GM21447 (cell line): ENCODE measurements around the gene STMN3.
"Not testable (repeated sequence)": the region's sequence is repeated elsewhere in the genome, so short reads cannot be mapped to it uniquely, and the experiment has no call there.

Source experiments
- ATAC-seq: cut with Tn5 transposase; IDR thresholded peaks from one replicate; pipeline ENCODE4 v1.9.1; 2021; ENCODE audit not compliant: unreplicated experiment

STMN3 gene

GRCh38 chr20:63639093-63639975 lies 13.9 kb downstream of the STMN3 start:
- ATAC-seq, result no peak

GRCh38 chr20:63636752-63637628 lies 16.2 kb downstream of the STMN3 start:
- ATAC-seq, result no peak

GRCh38 chr20:63635431-63636141 lies 17.6 kb downstream of the STMN3 start:
- peak; percentile 57 for ATAC-seq

GRCh38 chr20:63633732-63634131 lies 19.5 kb downstream of the STMN3 start:
- ATAC-seq, result no peak

- not testable (repeated sequence) for ATAC-seq
Observed at GRCh38 chr20:63631426-63631825, 21.8 kb downstream of the STMN3 start.

GRCh38 chr20:63630956-63631355 lies 22.3 kb downstream of the STMN3 start:
- ATAC-seq, result not testable (repeated sequence)

DNA sequence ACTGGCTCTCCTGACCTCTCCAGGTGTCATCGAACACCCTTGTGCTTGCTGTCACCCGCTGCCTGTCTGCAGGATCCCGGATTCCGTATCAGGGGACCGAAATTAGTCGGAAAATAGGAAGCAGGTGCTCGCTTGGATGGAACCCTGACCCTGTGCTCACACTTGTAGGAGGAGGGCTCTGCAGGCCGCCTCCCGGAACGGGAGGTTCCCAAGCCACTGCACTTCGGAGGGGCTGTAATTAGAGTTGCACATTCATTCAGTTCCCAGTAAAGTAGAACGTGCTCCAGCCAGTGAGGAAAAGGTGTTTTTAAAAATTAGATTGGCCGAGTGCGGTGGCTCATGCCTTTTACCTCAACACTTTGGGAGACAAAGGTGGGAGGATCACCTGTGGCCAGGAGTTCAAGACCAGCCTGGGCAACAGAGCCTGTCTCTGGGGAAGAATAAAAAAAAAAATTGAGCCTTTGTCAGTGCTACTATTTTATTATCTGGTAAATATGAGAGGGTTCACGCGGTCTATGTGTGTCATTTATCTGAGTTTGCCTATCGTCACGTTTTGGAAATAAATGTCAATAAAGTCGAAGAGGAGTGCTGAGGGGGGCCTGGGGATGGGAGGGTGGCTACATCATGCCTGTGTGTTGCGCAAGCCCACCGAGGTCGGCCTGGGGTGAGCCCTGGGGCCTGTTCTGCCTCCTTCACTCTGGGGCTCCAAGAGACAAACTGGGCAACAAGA lies 24.8 kb downstream of the STMN3 start:
- no peak for ATAC-seq

DNA sequence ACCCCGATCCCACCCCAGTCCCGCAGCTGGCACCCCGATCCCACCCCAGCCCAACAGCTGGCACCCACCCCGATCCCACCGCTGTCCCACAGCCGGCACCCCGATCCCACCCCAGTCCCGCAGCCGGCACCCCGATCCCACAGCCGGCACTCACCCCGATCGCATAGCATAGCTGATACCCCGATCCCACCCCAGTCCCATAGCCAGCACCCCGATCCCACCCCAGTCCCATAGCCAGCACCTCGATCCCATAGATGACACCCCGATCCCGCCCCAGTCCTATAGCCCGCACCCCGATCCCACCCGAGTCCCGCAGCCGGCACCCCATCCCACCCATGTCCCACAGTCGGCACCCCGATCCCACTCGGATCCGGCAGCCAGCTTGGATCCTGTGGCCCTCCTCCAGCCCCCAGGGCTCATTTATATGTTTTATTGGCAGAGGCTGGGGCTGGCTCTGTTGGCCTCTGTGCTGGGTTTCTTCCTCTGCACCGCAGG lies 25.4 kb downstream of the STMN3 start:
- no peak for ATAC-seq

DNA sequence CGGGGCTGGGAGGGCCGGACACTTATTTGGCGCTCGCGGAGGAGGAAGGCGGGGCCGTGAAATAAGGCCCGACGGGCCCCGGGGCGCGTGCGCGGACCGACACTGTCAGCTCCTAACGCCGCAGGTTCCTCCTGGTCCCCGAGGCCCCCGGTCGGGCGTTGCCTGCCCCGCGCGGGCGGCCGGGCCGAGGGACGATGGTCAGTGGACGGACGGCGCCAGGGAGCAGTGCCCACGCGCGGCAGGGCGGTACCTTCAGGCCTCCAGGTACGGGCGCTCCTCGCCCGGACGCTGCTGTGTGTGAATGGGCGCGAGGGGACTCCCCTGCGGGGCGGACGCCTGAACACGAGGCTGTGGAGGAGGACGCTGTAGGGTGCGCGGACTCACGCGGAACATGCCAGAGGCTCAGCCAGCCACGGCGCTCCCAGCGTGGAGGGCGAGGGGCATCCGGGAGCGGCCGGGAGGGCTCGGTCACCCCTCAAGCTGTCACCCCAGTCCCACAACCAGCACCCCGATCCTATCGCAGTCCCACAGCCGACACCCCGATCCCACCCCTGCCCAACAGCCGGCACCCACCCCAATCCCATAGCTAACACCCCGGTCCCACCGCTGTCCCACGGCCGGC lies 26.0 kb downstream of the STMN3 start:
- ATAC-seq, result peak; percentile 61

DNA sequence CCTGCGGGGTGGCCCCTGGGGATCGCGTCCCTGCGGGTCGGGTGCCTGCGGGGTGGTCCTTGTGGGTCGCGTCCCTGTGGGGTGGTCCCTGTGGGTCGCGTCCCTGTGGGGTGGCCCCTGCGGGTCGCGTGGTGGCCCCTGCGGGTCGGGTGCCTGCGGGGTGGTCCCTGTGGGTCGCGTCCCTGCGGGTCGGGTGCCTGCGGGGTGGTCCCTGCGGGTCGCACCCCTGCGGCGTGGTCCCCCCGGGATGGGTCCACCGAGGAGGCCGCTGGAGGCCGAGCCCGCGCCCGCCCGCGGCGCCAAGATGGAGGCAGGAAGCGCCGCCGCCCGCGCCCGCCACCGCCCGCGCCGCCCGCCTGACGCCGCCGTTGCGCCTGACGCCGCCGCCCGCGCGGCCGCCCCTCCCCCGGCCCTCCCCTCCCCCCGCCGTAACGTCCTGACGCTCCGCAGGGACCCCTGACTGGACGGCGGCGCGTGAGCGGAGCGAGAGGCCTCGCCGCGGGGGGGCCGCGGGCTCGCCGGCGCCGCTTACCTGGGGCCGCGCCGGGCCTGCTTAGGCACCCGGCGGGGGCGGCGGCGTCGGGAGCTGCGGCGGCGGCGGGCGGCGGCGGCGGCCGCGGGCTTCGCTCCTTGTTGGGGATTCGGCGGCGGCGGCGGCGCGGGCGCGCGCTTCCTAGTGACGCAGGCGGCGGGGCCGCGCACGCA lies 26.6 kb downstream of the STMN3 start, which contains the start of gene GMEB2:
Gene GMEB2, minus strand, starts transcription at position 678 of the 705 bp plus-strand sequence. CDS start 7,704 bp downstream, outside the sequence.
- peak; percentile 35 for ATAC-seq

DNA sequence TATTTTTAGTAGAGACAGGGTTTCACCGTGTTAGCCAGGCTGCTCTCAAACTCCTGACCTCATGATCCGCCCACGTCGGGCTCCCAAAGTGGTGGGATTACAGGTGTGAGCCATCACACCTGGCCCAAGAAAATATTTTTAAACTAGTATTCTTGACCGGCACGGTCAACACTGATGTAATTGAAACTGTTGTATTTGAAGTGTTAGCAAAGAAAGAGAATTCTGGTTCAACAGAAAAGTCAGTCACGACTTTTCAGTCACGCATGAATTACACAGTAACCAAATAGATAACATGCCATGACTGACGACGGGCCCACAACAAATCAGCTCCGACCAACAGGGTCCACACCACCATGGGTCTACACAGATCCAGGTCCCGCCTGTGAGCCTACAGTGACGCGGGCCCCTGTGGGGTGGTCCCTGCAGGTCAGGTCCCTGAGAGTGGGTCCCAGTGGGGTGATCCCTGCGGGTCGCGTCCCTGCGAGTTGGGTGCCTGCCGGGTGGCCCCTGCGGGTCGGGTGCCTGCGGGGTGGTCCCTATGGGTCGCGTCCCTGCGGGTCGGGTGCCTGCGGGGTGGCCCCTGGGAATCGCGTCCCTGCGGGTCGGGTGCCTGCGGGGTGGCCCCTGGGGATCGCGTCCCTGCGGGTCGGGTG lies 27.3 kb downstream of the STMN3 start:
- no peak for ATAC-seq

DNA sequence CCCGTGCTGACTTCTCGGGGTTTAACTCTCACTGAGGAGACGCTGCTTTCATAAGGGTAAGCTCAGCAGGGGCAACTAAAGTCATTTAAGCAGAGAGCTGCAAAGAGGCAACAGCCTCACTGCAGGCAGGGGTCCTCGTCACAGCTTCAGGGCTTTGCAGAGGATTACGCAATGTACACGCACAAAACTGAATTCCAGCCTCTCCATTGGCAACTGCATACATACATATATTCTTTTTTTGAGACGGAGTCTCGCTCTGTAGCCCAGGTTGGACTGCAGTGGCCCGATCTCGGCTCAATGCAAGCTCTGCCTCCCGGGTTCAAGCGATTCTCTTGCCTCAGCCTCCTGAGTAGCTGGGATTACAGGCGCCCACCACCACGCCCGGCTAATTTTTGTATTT lies 28.7 kb downstream of the STMN3 start:
- no peak for ATAC-seq

DNA sequence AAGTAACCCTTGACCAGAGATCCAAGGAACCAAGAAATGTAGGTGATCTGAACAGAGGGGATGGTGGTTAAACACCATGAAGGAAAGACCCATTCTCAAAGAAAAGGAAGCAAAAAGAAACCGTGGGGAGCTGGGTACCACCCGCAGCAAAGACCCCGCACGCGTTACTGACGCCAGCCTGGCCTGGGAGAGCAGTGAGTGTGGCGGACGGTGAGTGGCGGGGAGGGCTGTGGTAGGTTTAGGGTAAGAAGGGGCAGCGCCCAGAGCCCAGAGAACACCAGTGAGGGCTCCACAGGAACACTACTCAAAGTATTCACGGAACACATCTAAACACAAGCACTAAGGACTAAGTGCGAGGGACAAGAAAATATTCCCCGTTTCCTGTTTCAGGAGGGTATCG lies 30.5 kb downstream of the STMN3 start:
- ATAC-seq, result no peak

DNA sequence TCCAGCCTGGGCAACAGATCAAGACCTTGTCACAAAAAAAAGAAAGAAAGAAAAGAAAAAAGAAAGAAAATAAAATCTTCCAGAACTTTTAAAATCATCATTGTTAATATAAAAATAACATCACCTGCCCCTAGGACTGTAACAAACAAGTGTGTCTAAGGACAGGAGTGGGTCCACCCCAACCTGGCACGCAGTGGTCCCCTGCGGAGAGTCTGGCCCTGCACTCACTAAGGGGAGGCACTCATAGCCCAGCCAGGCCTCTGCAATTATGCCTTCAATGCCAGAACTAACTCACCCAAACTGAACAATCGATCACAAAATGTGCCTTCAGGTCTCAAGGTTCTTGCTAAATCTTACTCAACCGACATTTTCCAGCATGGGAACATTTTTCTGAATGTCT lies 31.1 kb downstream of the STMN3 start:
- no peak for ATAC-seq

GRCh38 chr20:63620991-63621390 lies 32.2 kb downstream of the STMN3 start:
- ATAC-seq, result no peak

DNA sequence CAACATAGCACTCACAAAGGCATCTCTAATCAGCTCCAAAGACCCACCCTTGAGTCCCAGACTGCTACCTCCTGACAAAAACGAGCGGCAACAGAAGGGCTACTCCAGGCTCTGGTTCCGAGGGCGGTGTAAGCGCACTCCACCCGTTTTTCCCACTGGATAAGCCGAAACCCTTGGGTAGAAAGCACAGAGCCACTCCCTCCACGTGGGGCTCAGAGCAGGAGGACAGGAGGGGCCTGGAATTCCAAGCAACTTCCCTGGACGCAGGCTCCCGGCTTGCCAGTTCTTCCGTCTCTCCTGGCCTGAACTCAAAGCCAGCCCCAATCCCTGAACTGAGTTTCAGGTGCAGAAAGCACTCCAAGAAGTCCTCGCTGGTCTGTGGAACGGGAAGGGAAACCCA lies 33.7 kb downstream of the STMN3 start:
- no peak for ATAC-seq

- ATAC-seq, result no peak
Observed at GRCh38 chr20:63619086-63619485, 34.1 kb downstream of the STMN3 start.

DNA sequence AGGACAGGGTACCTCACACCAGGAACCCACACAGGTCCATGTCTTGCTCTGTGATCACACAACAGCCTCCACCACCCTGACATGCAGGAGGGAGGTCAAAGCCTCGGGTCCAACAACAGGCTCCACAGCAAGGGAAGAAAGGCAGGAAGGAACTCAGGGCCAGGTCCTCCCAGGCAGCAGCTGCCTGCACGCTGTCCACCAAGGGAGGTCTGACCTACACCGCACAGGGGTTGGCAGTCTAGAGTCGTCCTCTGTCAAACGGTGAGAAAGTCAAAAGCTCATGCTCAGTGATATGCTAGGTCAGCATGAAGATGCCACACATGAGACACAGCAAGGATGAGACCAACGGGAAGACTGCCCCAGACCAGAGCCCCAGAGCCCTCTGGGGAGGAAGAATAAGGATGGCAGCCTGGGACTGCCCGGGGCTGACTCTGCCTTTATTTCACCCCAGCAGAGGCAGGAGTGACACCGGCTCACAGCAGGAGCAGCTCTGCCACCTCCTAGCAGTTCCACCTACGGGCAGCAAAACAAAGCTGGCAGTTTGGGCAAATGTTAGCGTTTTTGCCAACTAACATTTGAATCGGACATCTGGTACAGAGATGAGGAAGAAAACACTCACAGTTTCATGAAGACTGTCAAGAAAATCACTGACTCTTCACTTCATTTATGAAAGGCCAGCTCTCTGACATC lies 34.8 kb downstream of the STMN3 start:
- ATAC-seq, result no peak
